Kidney (tissue), 14 donors: ENCODE data around the gene ADGRD1. TPM values are rescaled to one million over a fixed set of nuclear protein-coding genes. Genes with fewer than 3 reads are reported as not detected.

Experiments used
- DNase-seq, 5 donors: peaks; one replicate each; pipeline ENCODE4 v3.0.0-alpha.2; 2013 to 2020
- FAIRE-seq: peaks from 2 replicates; lab custom pipeline; 2012; peaks lifted over from hg19 to GRCh38; lab: Jason Lieb, UNC
- H3K27ac ChIP-seq, 2 donors: one replicate each; pipeline ENCODE4 v1.7.0; 2013; ENCODE audit warnings: low read depth in 2 of 2, low read length in 2 of 2, inconsistent platforms in 1 of 2
- H3K27me3 ChIP-seq: one replicate; pipeline ENCODE4 v1.7.1; 2013; ENCODE audit warnings: low read length, inconsistent platforms; ENCODE audit not compliant: control insufficient read depth, insufficient read depth
- H3K36me3 ChIP-seq, 3 donors: one replicate each; pipeline versions ENCODE4 v1.7.0 to v1.7.1; 2013; ENCODE audit warnings: low read length in 3 of 3, control low read depth in 1 of 3, inconsistent platforms in 1 of 3; ENCODE audit not compliant: insufficient read depth in 3 of 3, control insufficient read depth in 2 of 3
- H3K4me1 ChIP-seq, 3 donors: one replicate each; pipeline versions ENCODE4 v1.7.0 to v1.7.1; 2013; ENCODE audit warnings: low read length in 3 of 3, inconsistent platforms in 1 of 3, low read depth in 1 of 3; ENCODE audit not compliant: control insufficient read depth in 2 of 3, insufficient read depth in 2 of 3
- H3K4me3 ChIP-seq, 3 donors: one replicate each; pipeline versions ENCODE4 v1.7.0 to v1.8.1; 2013; ENCODE audit warnings: low read length in 3 of 3, control low read depth in 1 of 3, inconsistent platforms in 1 of 3
- H3K9ac ChIP-seq, 3 donors: one replicate each; pipeline versions ENCODE4 v1.7.0 to v1.7.1; 2013; ENCODE audit warnings: low read length in 3 of 3, control low read depth in 1 of 3, inconsistent platforms in 1 of 3
- H3K9me3 ChIP-seq, 3 donors: one replicate each; pipeline versions ENCODE4 v1.7.0 to v1.7.1; 2013; ENCODE audit warnings: low read length in 3 of 3, control low read depth in 1 of 3, inconsistent platforms in 1 of 3; ENCODE audit not compliant: control insufficient read depth in 2 of 3, insufficient read depth in 1 of 3
- intact Hi-C: fragments of 100-400 bp; cut with DNase I; formaldehyde crosslinking; loops from one replicate; pipeline ENCODE4 v1.11.1; 2022
- polyA plus RNA-seq: library from polyadenylated mRNA; stranded (reverse); fragments of 350-450 nt; fragmentation: Illumina TruSeq; extraction: RNeasy Lipid Tissue Mini Kit (QIAGEN cat#74804); gene quantifications from one replicate; pipeline ENCODE4 v1.2.3, GENCODE V29; 2014; ENCODE audit warnings: low read depth, low replicate concordance; ENCODE audit not compliant: insufficient read depth
- total RNA-seq: library from RNA; stranded (reverse); fragmentation: NEBNext Ultra II Directional; extraction: Animal tissue kit (Norgen Biotek cat#: 25700); gene quantifications from one replicate; pipeline ENCODE4 v1.2.1, GENCODE V29; 2021
- TF ChIP-seq, protein P1 (sequence below): IDR thresholded peaks from 3 replicates; pipeline ENCODE4 v1.5.1; 2012; ENCODE audit warnings: mild to moderate bottlenecking, moderate library complexity, borderline replicate concordance; ENCODE audit not compliant: insufficient read depth; ENCODE audit errors: extremely low read depth
- donor health status: control.
- donor health status: control.
- donor health status: control.
- donor health status: control.
- donor health status: control.
- donor health status: DM: yes; HTN: yes; CAD: no.
- donor health status: Normal renal cell carcinoma (clear cell type).

ADGRD1 gene
- total and polyA plus RNA-seq, 2 donors from 2014 or later = 1.7 to 6.7 TPM

DNA sequence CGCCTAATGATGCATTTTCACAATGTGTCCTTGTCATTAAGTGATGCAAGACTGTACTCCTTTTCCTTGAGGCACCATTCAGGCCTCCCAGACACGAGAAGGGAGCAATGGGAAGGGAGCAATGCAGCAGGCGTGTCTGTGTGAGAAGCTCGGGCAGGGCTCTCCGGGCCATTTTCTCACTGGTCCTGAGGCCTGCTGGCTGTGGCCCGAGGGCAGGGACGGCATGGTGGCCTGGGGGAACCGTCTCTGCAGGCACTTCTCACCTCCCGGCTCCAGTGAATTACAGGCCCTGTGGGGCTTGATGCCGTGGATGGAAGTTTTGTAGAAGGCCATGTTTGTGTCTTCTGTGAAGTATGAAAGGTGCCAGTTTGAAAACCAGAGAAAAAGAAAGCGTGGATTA is 71.0 kb downstream of the ADGRD1 start:
- Histone ChIP-seq H3K4me3 (no peak overlapping the region), H3K9me3 (no peaks in the 10 kb centered on the region), H3K4me1 (no peaks in the 10 kb centered on the region), H3K9ac (no peak overlapping the region), H3K36me3 (no peaks in the 10 kb centered on the region), H3K27me3 (no peaks in the 10 kb centered on the region), H3K27ac (no peak overlapping the region)
- TF ChIP-seq, protein P1, sequence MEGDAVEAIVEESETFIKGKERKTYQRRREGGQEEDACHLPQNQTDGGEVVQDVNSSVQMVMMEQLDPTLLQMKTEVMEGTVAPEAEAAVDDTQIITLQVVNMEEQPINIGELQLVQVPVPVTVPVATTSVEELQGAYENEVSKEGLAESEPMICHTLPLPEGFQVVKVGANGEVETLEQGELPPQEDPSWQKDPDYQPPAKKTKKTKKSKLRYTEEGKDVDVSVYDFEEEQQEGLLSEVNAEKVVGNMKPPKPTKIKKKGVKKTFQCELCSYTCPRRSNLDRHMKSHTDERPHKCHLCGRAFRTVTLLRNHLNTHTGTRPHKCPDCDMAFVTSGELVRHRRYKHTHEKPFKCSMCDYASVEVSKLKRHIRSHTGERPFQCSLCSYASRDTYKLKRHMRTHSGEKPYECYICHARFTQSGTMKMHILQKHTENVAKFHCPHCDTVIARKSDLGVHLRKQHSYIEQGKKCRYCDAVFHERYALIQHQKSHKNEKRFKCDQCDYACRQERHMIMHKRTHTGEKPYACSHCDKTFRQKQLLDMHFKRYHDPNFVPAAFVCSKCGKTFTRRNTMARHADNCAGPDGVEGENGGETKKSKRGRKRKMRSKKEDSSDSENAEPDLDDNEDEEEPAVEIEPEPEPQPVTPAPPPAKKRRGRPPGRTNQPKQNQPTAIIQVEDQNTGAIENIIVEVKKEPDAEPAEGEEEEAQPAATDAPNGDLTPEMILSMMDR = no peak
- DNase-seq (no peak), FAIRE-seq (no peak)
- intact Hi-C loops = no loop called here

DNA sequence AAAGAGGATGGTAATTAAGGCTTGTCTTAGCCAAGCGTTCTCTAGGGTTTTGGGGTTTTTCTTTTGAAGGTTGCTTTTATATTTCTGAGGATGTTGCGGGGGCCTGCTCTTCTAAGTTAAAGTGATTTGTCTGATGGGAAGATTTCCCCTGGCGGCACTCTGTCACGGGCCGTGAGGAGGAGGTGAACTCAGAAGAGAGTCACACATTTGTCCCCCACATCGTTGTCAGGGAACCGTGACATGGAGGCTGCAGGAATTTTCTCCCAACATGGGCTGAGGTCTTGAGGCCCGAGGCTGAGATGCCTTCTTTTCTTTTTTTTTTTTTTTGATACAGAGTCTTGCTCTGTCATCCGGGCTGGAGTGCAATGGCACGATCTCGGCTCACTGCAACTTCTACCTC is 71.5 kb downstream of the ADGRD1 start:
- no peak overlapping the region for H3K4me3 ChIP-seq
- H3K36me3 ChIP-seq = no peaks in the 10 kb centered on the region
- H3K9me3 ChIP-seq = no peaks in the 10 kb centered on the region
- H3K9ac ChIP-seq = no peak overlapping the region
- TF ChIP-seq, protein P1 = no peak
- no peak for FAIRE-seq
- no peaks in the 10 kb centered on the region for H3K27me3 ChIP-seq
- intact Hi-C loops = no loop called here
- H3K4me1 ChIP-seq = no peaks in the 10 kb centered on the region
- DNase-seq = no peak
- H3K27ac ChIP-seq = no peak overlapping the region

DNA sequence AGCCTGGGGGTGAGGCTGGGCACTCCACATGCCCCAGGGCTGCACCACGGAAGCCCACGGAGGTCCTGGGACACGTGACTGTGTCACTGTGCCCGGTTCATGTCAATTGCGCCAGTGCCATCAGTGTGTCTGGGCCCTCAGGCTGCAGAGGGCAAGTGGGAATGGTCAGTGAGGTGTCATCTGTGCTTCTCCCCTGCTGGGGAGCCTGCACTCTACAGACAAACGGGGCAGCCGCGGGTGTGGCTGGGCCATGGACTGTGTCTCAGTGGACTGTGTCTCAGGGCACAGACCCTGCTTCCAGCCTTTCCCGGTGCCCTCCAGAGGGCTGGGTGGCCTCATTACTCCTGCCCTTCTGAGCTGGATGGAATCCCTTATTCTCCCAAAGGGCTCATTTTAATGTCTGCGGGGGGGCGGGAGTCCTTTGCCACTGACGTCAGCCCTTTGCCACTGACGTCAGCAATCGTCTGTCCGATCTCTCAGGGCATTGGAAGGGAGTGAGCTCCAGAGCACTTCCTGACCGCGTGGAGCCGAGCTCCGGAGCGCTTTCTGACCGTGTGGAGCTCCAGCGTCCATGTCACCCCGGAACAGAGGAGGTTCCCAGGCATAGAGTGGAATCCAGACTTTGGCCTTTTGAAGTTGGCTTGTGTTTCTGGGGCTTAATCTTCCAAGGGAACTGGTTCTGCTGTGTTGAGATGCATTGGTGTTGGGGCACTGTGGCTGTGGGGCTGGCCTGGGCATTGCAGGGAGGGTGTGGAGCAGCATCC is 72.4 kb downstream of the ADGRD1 start:
- Histone ChIP-seq H3K4me3 (no peak overlapping the region), H3K27ac (no peak overlapping the region), H3K9ac (no peak overlapping the region), H3K36me3 (no peaks in the 10 kb centered on the region), H3K27me3 (no peaks in the 10 kb centered on the region), H3K4me1 (no peaks in the 10 kb centered on the region), H3K9me3 (no peaks in the 10 kb centered on the region)
- intact Hi-C loops = no loop called here
- TF ChIP-seq, protein P1 = no peak
- FAIRE-seq (no peak), DNase-seq (no peak)

DNA sequence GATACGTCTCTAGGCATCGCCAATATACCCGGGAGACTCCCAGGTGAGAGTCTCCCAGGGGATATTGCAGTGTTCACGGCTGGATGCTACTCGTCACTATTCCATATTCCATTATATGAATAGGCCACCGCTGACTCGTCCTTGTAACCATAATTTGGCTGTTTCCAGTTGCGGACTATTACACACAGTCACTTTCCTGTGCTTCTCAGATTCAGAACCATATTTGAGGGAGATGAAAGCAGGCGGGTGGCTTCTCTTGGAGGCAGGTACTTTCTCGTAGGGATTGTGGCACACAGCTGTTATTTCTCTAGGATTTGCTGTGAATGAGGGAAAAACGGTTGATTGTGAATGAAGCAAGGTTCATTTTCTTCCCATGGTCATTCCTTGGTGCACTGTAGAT is 73.0 kb downstream of the ADGRD1 start:
- FAIRE-seq = no peak

More for the DNA sequence above, 73.0 kb downstream of the ADGRD1 start:
- H3K9ac ChIP-seq = no peak overlapping the region
- H3K4me1 ChIP-seq = no peaks in the 10 kb centered on the region
- no peak overlapping the region for H3K27ac ChIP-seq
- no peak overlapping the region for H3K4me3 ChIP-seq
- DNase-seq = no peak
- intact Hi-C loops = no loop called here
- TF ChIP-seq, protein P1 = no peak
- H3K36me3 ChIP-seq = no peaks in the 10 kb centered on the region
- H3K9me3 ChIP-seq = no peaks in the 10 kb centered on the region
- no peaks in the 10 kb centered on the region for H3K27me3 ChIP-seq
